Stimulated activated CD4-positive, alpha-beta T cell treated with anti-CD3 and anti-CD28 coated beads, TNF-alpha, amount 100 ng/mL, for 24 hours (primary cell): ENCODE measurements around the gene BAG5.

Source experiments
- DNase-seq, 3 experiments: peaks; one replicate each; pipeline ENCODE4 v3.0.0-alpha.2; 2020; ENCODE audit warnings: low read depth in 3 of 3

The BAG5 gene

GRCh38 chr14:103546652-103547454 is 15.6 kb downstream of the BAG5 start:
- DNase-seq: peak; percentile 46 to 72 (median 61)

- DNase-seq: no peak
Measured at GRCh38 chr14:103545915-103546651, 16.4 kb downstream of the BAG5 start.

- DNase-seq: no peak
Measured at GRCh38 chr14:103545219-103545914, 17.1 kb downstream of the BAG5 start.

GRCh38 chr14:103544388-103545218 is 17.9 kb downstream of the BAG5 start:
- DNase-seq: no peak

GRCh38 chr14:103543721-103544387 is 18.6 kb downstream of the BAG5 start:
- DNase-seq: no peak

- DNase-seq: no peak
Measured at GRCh38 chr14:103543140-103543539, 19.3 kb downstream of the BAG5 start.

- DNase-seq: no peak
Measured at GRCh38 chr14:103542605-103543088, 19.8 kb downstream of the BAG5 start.

GRCh38 chr14:103541709-103542604 is 20.5 kb downstream of the BAG5 start:
- DNase-seq: no peak

GRCh38 chr14:103540821-103541708 is 21.4 kb downstream of the BAG5 start:
- DNase-seq: no peak

- DNase-seq: no peak
Measured at GRCh38 chr14:103539056-103539825, 23.2 kb downstream of the BAG5 start.

- DNase-seq: no peak
Measured at GRCh38 chr14:103538291-103539055, 24.0 kb downstream of the BAG5 start.

GRCh38 chr14:103537175-103537990 is 25.1 kb downstream of the BAG5 start:
- no peak for DNase-seq

GRCh38 chr14:103536693-103537092 is 25.8 kb downstream of the BAG5 start:
- no peak for DNase-seq

GRCh38 chr14:103535891-103536565 is 26.4 kb downstream of the BAG5 start:
- DNase-seq: no peak

- DNase-seq: no peak
Measured at GRCh38 chr14:103535081-103535890, 27.2 kb downstream of the BAG5 start.
